ENCODE data around the gene SFMBT2. TPM values are rescaled to one million over a fixed set of nuclear protein-coding genes. Genes with fewer than 3 reads are reported as not detected.

Gene SFMBT2
- total RNA-seq, 6 experiments from 2014 or later = 0.03 to 0.12 (median 0.06) TPM

DNA sequence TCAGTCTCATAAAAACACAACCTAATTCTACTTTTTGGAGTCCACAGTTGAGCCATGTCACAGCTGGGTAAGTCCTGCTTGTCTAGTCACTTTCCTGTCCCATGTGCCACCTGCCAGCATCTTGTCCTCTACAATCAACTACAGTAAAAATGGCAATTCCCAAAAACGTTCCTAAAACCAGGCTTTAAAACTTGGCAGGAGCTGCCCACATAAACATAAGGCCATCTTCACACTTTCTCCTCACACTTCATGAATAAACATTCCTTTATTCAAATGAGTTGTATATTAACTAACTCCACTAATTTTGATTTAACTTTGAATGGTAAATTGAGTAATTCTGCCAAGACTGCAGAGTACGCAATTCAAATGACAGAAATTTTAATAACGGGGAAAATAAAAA is 49.5 kb downstream of the SFMBT2 start:
- H3K4me3 Mint-ChIP-seq = no peak overlapping the region
- no peak overlapping the region for H3K27ac Mint-ChIP-seq
- H3K9me3 Mint-ChIP-seq = peaks cover 56% of the 10 kb centered on the region
- DNase-seq = no peak
- H3K36me3 Mint-ChIP-seq (ENCODE audit: low read depth) = peaks cover 8% of the 10 kb centered on the region
- peaks cover 2% of the 10 kb centered on the region for H3K27me3 Mint-ChIP-seq (ENCODE audit: insufficient read depth)
- H3K4me1 Mint-ChIP-seq (ENCODE audit: low read depth) = no peaks in the 10 kb centered on the region
- no peak for TF ChIP-seq CTCF (IDR thresholded peaks at IDR 0.05)

GRCh38 chr10:7359954-7360353 is 50.9 kb downstream of the SFMBT2 start:
- Mint-ChIP-seq H3K36me3 (ENCODE audit: low read depth) (peaks cover 8% of the 10 kb centered on the region), H3K27me3 (ENCODE audit: insufficient read depth) (peaks cover 2% of the 10 kb centered on the region), H3K4me1 (ENCODE audit: low read depth) (no peaks in the 10 kb centered on the region), H3K4me3 (no peak overlapping the region), H3K9me3 (peaks cover 51% of the 10 kb centered on the region), H3K27ac (no peak overlapping the region)
- no peak for TF ChIP-seq CTCF (IDR thresholded peaks at IDR 0.05)
- DNase-seq = no peak

DNA sequence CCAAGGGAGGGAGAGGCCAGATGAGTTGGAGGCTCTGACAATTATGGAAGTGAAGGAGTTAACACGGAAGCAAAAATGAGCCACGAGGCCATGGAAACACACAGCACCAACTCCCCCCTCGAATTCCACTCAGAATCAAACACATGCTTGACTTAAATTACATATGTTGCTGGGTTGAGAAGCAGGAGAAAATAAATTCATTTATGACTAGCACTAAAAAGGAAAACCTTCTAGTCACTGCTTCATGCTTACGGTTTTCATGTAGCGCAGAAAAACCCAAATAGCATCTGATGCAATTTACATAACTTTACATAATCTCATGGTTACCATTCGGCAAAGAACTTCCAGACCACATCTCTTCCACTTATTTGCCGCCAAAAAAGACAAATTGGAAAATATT is 51.5 kb downstream of the SFMBT2 start:
- DNase-seq = no peak
- Mint-ChIP-seq H3K27ac (no peak overlapping the region), H3K9me3 (peaks cover 50% of the 10 kb centered on the region), H3K27me3 (ENCODE audit: insufficient read depth) (peaks cover 2% of the 10 kb centered on the region), H3K4me1 (ENCODE audit: low read depth) (no peaks in the 10 kb centered on the region), H3K36me3 (ENCODE audit: low read depth) (peaks cover 8% of the 10 kb centered on the region), H3K4me3 (no peak overlapping the region)
- TF ChIP-seq CTCF (IDR thresholded peaks at IDR 0.05) = no peak

GRCh38 chr10:7357193-7357592 is 53.6 kb downstream of the SFMBT2 start:
- H3K9me3 Mint-ChIP-seq = peaks cover 40% of the 10 kb centered on the region
- H3K27ac Mint-ChIP-seq = no peak overlapping the region
- DNase-seq = no peak
- no peak overlapping the region for H3K4me3 Mint-ChIP-seq
- TF ChIP-seq CTCF (IDR thresholded peaks at IDR 0.05) = no peak
- no peaks in the 10 kb centered on the region for H3K4me1 Mint-ChIP-seq (ENCODE audit: low read depth)
- no peaks in the 10 kb centered on the region; the same call in 1 of the 2 replicates for H3K27me3 Mint-ChIP-seq (ENCODE audit: insufficient read depth)
- H3K36me3 Mint-ChIP-seq (ENCODE audit: low read depth) = peaks cover 8% of the 10 kb centered on the region

GRCh38 chr10:7354330-7355047 is 56.3 kb downstream of the SFMBT2 start:
- H3K4me3 Mint-ChIP-seq = no peak overlapping the region
- peaks cover 8% of the 10 kb centered on the region for H3K36me3 Mint-ChIP-seq (ENCODE audit: low read depth)
- no peak for TF ChIP-seq CTCF (IDR thresholded peaks at IDR 0.05)
- no peak overlapping the region for H3K27ac Mint-ChIP-seq
- H3K9me3 Mint-ChIP-seq = peaks cover 54% of the 10 kb centered on the region
- DNase-seq = no peak
- H3K27me3 Mint-ChIP-seq (ENCODE audit: insufficient read depth) = no peaks in the 10 kb centered on the region
- H3K4me1 Mint-ChIP-seq (ENCODE audit: low read depth) = no peaks in the 10 kb centered on the region

Data from HFFc6 (cell line).